Ovary (tissue), 3 donors: ENCODE results near the gene GALNTL6.

Source experiments
- EP300 ChIP-seq: sonication (generic); formaldehyde crosslinking; IDR thresholded peaks from one replicate; pipeline ENCODE4 v1.6.1; 2017; ENCODE audit warnings: antibody characterized with exemption
- POLR2A ChIP-seq: fragments of 450-650 bp; IDR thresholded peaks from one replicate; pipeline ENCODE4 v1.6.1; 2017; ENCODE audit warnings: antibody characterized with exemption, mild to moderate bottlenecking, moderate library complexity
- TF ChIP-seq, protein P1 (sequence below), 3 donors: fragments of 450-650 bp in 2 of 3; fragments of 200-600 bp in 1 of 3; IDR thresholded peaks; one replicate each; pipeline versions ENCODE4 v1.5.1 to v1.8.0; 2016 to 2022; ENCODE audit warnings: antibody characterized with exemption in 3 of 3, mild to moderate bottlenecking in 1 of 3
- donor health status: DM: no; HTN: no; CAD: no.

DNA sequence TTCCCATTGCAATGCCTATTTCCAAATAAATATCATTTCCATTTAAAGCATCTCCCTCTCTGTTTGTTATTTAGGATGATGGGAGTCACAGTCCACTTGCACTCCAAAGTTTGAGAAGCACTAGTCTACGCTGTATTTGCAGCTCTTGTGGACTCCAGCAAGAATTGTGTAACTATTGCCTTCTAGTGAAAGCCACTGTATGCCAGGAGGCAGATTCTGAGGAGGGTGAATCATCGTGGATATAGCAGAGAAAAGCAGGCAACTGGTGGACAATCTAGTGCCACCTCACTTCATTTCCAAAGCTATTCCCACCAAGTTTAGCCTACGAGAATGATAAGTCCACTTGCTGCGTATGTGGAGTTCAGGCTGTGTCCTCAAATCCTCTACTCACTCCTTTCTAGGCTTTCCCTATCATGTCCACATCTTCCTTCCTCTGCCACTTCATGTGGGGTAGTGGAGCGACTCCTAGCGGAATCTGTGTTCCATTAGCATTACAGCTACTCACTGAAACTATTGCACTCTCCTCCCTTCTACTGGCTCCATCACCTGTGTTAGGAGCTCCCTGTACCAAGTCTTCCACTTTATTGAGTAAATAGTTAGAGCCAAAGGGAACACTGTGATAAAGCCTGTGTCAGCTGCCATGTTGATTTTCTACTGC, 853.6 kb downstream of the GALNTL6 start:
- TF ChIP-seq, protein P1, sequence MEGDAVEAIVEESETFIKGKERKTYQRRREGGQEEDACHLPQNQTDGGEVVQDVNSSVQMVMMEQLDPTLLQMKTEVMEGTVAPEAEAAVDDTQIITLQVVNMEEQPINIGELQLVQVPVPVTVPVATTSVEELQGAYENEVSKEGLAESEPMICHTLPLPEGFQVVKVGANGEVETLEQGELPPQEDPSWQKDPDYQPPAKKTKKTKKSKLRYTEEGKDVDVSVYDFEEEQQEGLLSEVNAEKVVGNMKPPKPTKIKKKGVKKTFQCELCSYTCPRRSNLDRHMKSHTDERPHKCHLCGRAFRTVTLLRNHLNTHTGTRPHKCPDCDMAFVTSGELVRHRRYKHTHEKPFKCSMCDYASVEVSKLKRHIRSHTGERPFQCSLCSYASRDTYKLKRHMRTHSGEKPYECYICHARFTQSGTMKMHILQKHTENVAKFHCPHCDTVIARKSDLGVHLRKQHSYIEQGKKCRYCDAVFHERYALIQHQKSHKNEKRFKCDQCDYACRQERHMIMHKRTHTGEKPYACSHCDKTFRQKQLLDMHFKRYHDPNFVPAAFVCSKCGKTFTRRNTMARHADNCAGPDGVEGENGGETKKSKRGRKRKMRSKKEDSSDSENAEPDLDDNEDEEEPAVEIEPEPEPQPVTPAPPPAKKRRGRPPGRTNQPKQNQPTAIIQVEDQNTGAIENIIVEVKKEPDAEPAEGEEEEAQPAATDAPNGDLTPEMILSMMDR (IDR thresholded peaks at IDR 0.05), result no peak
- TF ChIP-seq POLR2A (no peak), EP300 (no peak)
